ENCODE results near the gene NME4.
A peak's percentile ranks its signal among the peaks of the same experiment; 100 is the strongest.
"Not testable (repeated sequence)": the region's sequence is repeated elsewhere in the genome, so short reads cannot be mapped to it uniquely, and the experiment has no call there.

Gene NME4

GRCh38 chr16:398561-399339 lies 1.8 kb downstream of the NME4 start:
- Mint-ChIP-seq H3K9me3 (no peaks in the 10 kb centered on the region), H3K4me1 (peaks cover 21% of the 10 kb centered on the region), H3K4me3 (peak overlapping the region; percentile 58), H3K36me3 (peaks cover 17% of the 10 kb centered on the region), H3K27ac (peak overlapping the region; percentile 40)
- ATAC-seq (no peak), DNase-seq (ENCODE audit: low spot score in 2 of 2) (no peak)

- H3K4me3 Mint-ChIP-seq = peak overlapping the region; percentile 79
- H3K9me3 Mint-ChIP-seq = no peaks in the 10 kb centered on the region
- peaks cover 17% of the 10 kb centered on the region for H3K36me3 Mint-ChIP-seq
- no peak overlapping the region for H3K27ac Mint-ChIP-seq
- DNase-seq (ENCODE audit: low spot score in 2 of 2) = no peak
- H3K4me1 Mint-ChIP-seq = peaks cover 21% of the 10 kb centered on the region
- no peak for ATAC-seq
Observed at GRCh38 chr16:399340-400019, 2.5 kb downstream of the NME4 start.

GRCh38 chr16:400061-400591 lies 3.1 kb downstream of the NME4 start:
- H3K27ac Mint-ChIP-seq = peak overlapping the region; percentile 87
- H3K36me3 Mint-ChIP-seq = peaks cover 17% of the 10 kb centered on the region
- no peak for DNase-seq (ENCODE audit: low spot score in 2 of 2)
- H3K9me3 Mint-ChIP-seq = no peaks in the 10 kb centered on the region
- H3K4me3 Mint-ChIP-seq = peak overlapping the region; percentile 79
- peaks cover 21% of the 10 kb centered on the region for H3K4me1 Mint-ChIP-seq
- no peak for ATAC-seq

- ATAC-seq (peak; percentile 83), DNase-seq (ENCODE audit: low spot score in 2 of 2) (peak; percentile 95)
- peak within 1 kb of the TSS; percentile 79 for H3K4me3 Mint-ChIP-seq
- peaks cover 17% of the 10 kb centered on the region for H3K4me1 Mint-ChIP-seq
- peak within 1 kb of the TSS; percentile 87 for H3K27ac Mint-ChIP-seq
- no peaks in the 10 kb centered on the region for H3K9me3 Mint-ChIP-seq
- peaks cover 14% of the 10 kb centered on the region for H3K36me3 Mint-ChIP-seq
Observed at GRCh38 chr16:401468-402348, 4.7 kb downstream of the NME4 start, which contains the start of gene DECR2. Gene DECR2, plus strand, starts transcription at chr16:401885. Its CDS starts 79 bp downstream, at chr16:401964.

- ATAC-seq (no peak), DNase-seq (ENCODE audit: low spot score in 2 of 2) (no peak)
- peaks cover 4% of the 10 kb centered on the region for H3K36me3 Mint-ChIP-seq
- H3K4me1 Mint-ChIP-seq = peaks cover 8% of the 10 kb centered on the region
- H3K27ac Mint-ChIP-seq = no peak overlapping the region
- no peak overlapping the region for H3K4me3 Mint-ChIP-seq
- H3K9me3 Mint-ChIP-seq = no peaks in the 10 kb centered on the region
Observed at GRCh38 chr16:404971-405486, 8.0 kb downstream of the NME4 start.

GRCh38 chr16:405548-406506 lies 8.8 kb downstream of the NME4 start:
- H3K27ac Mint-ChIP-seq = no peak overlapping the region
- no peak overlapping the region for H3K4me3 Mint-ChIP-seq
- ATAC-seq = no peak
- H3K4me1 Mint-ChIP-seq = peaks cover under 1% of the 10 kb centered on the region
- no peaks in the 10 kb centered on the region for H3K36me3 Mint-ChIP-seq
- H3K9me3 Mint-ChIP-seq = no peaks in the 10 kb centered on the region
- DNase-seq (ENCODE audit: low spot score in 2 of 2) = no peak

- Mint-ChIP-seq H3K36me3 (no peaks in the 10 kb centered on the region), H3K4me3 (no peak overlapping the region), H3K9me3 (no peaks in the 10 kb centered on the region), H3K4me1 (no peaks in the 10 kb centered on the region), H3K27ac (no peak overlapping the region)
- no peak for ATAC-seq
- DNase-seq (ENCODE audit: low spot score in 2 of 2) = no peak
Observed at GRCh38 chr16:407253-407652, 10.3 kb downstream of the NME4 start.

GRCh38 chr16:410516-411178 lies 13.6 kb downstream of the NME4 start:
- DNase-seq (ENCODE audit: low spot score in 2 of 2) (no peak), ATAC-seq (no peak)
- no peak overlapping the region for H3K4me3 Mint-ChIP-seq
- H3K4me1 Mint-ChIP-seq = no peaks in the 10 kb centered on the region
- H3K27ac Mint-ChIP-seq = no peak overlapping the region
- H3K9me3 Mint-ChIP-seq = no peaks in the 10 kb centered on the region
- no peaks in the 10 kb centered on the region for H3K36me3 Mint-ChIP-seq

GRCh38 chr16:411576-412265 lies 14.7 kb downstream of the NME4 start:
- Mint-ChIP-seq H3K36me3 (no peaks in the 10 kb centered on the region), H3K4me1 (no peaks in the 10 kb centered on the region), H3K4me3 (no peak overlapping the region), H3K27ac (no peak overlapping the region), H3K9me3 (no peaks in the 10 kb centered on the region)
- DNase-seq (ENCODE audit: low spot score in 2 of 2) = no peak
- no peak for ATAC-seq

GRCh38 chr16:414395-415169 lies 17.6 kb downstream of the NME4 start:
- H3K27ac Mint-ChIP-seq = no peak overlapping the region
- no peaks in the 10 kb centered on the region for H3K36me3 Mint-ChIP-seq
- H3K4me3 Mint-ChIP-seq = no peak overlapping the region
- no peak for ATAC-seq
- H3K4me1 Mint-ChIP-seq = no peaks in the 10 kb centered on the region
- no peaks in the 10 kb centered on the region for H3K9me3 Mint-ChIP-seq
- DNase-seq (ENCODE audit: low spot score in 2 of 2) = no peak

GRCh38 chr16:415170-415498 lies 18.1 kb downstream of the NME4 start:
- not testable (repeated sequence) for DNase-seq (ENCODE audit: low spot score in 2 of 2); H3K36me3 Mint-ChIP-seq; H3K4me1 Mint-ChIP-seq; H3K9me3 Mint-ChIP-seq; H3K4me3 Mint-ChIP-seq; H3K27ac Mint-ChIP-seq; ATAC-seq

- ATAC-seq; H3K36me3 Mint-ChIP-seq; H3K4me3 Mint-ChIP-seq; H3K9me3 Mint-ChIP-seq; DNase-seq (ENCODE audit: low spot score in 2 of 2); H3K27ac Mint-ChIP-seq: not testable (repeated sequence)
- H3K4me1 Mint-ChIP-seq = peaks cover 17% of the 10 kb centered on the region
Observed at GRCh38 chr16:422179-422578, 25.2 kb downstream of the NME4 start.

All from stimulated activated effector memory CD8-positive, alpha-beta T cell treated with anti-CD3 and anti-CD28 coated beads, Interleukin-12 subunit alpha, Interleukin-12 subunit beta, amount 100 ng/mL, for 72 hours (primary cell).